ENCODE data around the gene COL12A1. TPM values are rescaled to one million over a fixed set of nuclear protein-coding genes. Genes with fewer than 3 reads are reported as not detected.

Gene COL12A1
- total RNA-seq, 1 donor from 2014 or later = 1.3 TPM

DNA sequence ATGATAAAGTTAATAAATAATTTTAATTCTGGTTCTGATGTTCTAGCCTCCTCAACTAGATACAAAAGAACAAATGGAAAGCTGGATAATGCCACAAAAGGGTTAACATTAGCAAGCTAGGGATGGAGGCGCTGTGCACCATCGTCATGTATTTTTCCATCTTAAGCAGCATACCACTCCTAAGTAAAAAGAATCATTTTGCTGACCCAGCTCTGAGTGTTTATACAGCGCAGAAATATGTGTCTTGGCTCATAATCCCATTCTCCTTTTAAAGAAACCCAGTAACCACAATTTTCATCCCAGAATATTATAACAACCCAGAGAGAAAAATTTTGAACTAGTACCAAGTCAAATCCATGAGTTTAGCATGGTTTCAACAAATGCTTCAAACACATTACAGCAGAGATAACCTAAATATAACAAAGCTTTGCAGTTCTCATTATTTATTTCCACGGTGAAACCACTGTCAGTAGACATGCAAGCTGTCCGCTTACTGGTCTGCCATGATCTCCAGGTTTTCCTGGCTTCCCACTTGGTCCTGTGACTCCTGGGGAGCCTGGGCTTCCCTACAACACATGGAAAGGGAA lies 111.1 kb downstream of the COL12A1 start:
- H3K4me2 ChIP-seq = no peak overlapping the region

GRCh38 chr6:75091467-75092190 lies 114.2 kb downstream of the COL12A1 start:
- H3K27me3 ChIP-seq = no peaks in the 10 kb centered on the region
- no peak overlapping the region for H3K9ac ChIP-seq
- TF ChIP-seq EZH2 (IDR thresholded peaks at IDR 0.05) = no peak
- no peak for TF ChIP-seq CTCF (IDR thresholded peaks at IDR 0.05)
- no peak for TF ChIP-seq EZH2phosphoT487 (IDR thresholded peaks at IDR 0.05)
- Mint-ChIP-seq H3K27me3 (ENCODE audit: insufficient read depth, low read depth) (no peaks in the 10 kb centered on the region), H3K4me1 (no peaks in the 10 kb centered on the region), H3K4me3 (no peak overlapping the region), H3K9me3 (no peaks in the 10 kb centered on the region), H3K27ac (no peak overlapping the region), H3K36me3 (no peaks in the 10 kb centered on the region)
- no peaks in the 10 kb centered on the region for H3F3A ChIP-seq (ENCODE audit: low read depth)
- H4K20me1 ChIP-seq (ENCODE audit: low read depth) = no peaks in the 10 kb centered on the region
- H3K79me2 ChIP-seq (ENCODE audit: low read depth) = no peaks in the 10 kb centered on the region
- no peak for DNase-seq (ENCODE audit: low spot score)
- no peak overlapping the region for H2AFZ ChIP-seq (replicated peaks)
- H3K27ac ChIP-seq = no peak overlapping the region
- no peak overlapping the region for H3K4me2 ChIP-seq
- no peak overlapping the region for H3K4me3 ChIP-seq
- no peaks in the 10 kb centered on the region for H3K9me3 ChIP-seq (ENCODE audit: low read depth)
- no peaks in the 10 kb centered on the region for H3K36me3 ChIP-seq
- H3K4me1 ChIP-seq = no peaks in the 10 kb centered on the region

More for the DNA sequence above, 111.1 kb downstream of the COL12A1 start:
- Histone ChIP-seq H4K20me1 (ENCODE audit: low read depth) (no peaks in the 10 kb centered on the region), H3K4me3 (no peak overlapping the region), H3K36me3 (no peaks in the 10 kb centered on the region), H2AFZ (replicated peaks) (no peak overlapping the region), H3K27me3 (no peaks in the 10 kb centered on the region), H3K9me3 (ENCODE audit: low read depth) (no peaks in the 10 kb centered on the region), H3K4me1 (no peaks in the 10 kb centered on the region), H3K27ac (no peak overlapping the region), H3K9ac (no peak overlapping the region), H3F3A (ENCODE audit: low read depth) (no peaks in the 10 kb centered on the region), H3K79me2 (ENCODE audit: low read depth) (no peaks in the 10 kb centered on the region)
- no peaks in the 10 kb centered on the region for H3K27me3 Mint-ChIP-seq (ENCODE audit: insufficient read depth, low read depth)
- no peaks in the 10 kb centered on the region for H3K9me3 Mint-ChIP-seq
- H3K4me1 Mint-ChIP-seq = no peaks in the 10 kb centered on the region
- no peak for DNase-seq (ENCODE audit: low spot score)
- H3K4me3 Mint-ChIP-seq = no peak overlapping the region
- no peak overlapping the region for H3K27ac Mint-ChIP-seq
- no peaks in the 10 kb centered on the region for H3K36me3 Mint-ChIP-seq
- TF ChIP-seq CTCF (IDR thresholded peaks at IDR 0.05) (no peak), EZH2 (IDR thresholded peaks at IDR 0.05) (no peak), EZH2phosphoT487 (IDR thresholded peaks at IDR 0.05) (no peak)

GRCh38 chr6:75090576-75090975 lies 115.3 kb downstream of the COL12A1 start:
- peaks cover 4% of the 10 kb centered on the region for H3K27me3 ChIP-seq
- H3K9ac ChIP-seq = no peak overlapping the region
- Mint-ChIP-seq H3K36me3 (no peaks in the 10 kb centered on the region), H3K4me1 (no peaks in the 10 kb centered on the region), H3K27ac (no peak overlapping the region), H3K4me3 (no peak overlapping the region), H3K27me3 (ENCODE audit: insufficient read depth, low read depth) (no peaks in the 10 kb centered on the region), H3K9me3 (no peaks in the 10 kb centered on the region)
- H4K20me1 ChIP-seq (ENCODE audit: low read depth) = no peaks in the 10 kb centered on the region
- no peaks in the 10 kb centered on the region for H3F3A ChIP-seq (ENCODE audit: low read depth)
- no peak overlapping the region for H2AFZ ChIP-seq (replicated peaks)
- no peak overlapping the region for H3K4me3 ChIP-seq
- TF ChIP-seq EZH2 (IDR thresholded peaks at IDR 0.05) (no peak), CTCF (IDR thresholded peaks at IDR 0.05) (no peak), EZH2phosphoT487 (IDR thresholded peaks at IDR 0.05) (no peak)
- H3K36me3 ChIP-seq = no peaks in the 10 kb centered on the region
- no peaks in the 10 kb centered on the region for H3K9me3 ChIP-seq (ENCODE audit: low read depth)
- H3K27ac ChIP-seq = no peak overlapping the region
- H3K79me2 ChIP-seq (ENCODE audit: low read depth) = no peaks in the 10 kb centered on the region
- H3K4me2 ChIP-seq = no peak overlapping the region
- no peak for DNase-seq (ENCODE audit: low spot score)
- peaks cover 4% of the 10 kb centered on the region for H3K4me1 ChIP-seq
